Right lobe of liver (tissue), 4 donors: ENCODE results near the gene TENM3.

ENCODE experiments used
- POLR2A ChIP-seq: fragments of 450-650 bp; IDR thresholded peaks from one replicate; pipeline ENCODE4 v1.6.1; 2017; ENCODE audit warnings: antibody characterized with exemption, mild to moderate bottlenecking
- TF ChIP-seq, protein P1 (sequence below), 4 donors: fragments of 200-600 bp in 3 of 4; fragments of 450-650 bp in 1 of 4; IDR thresholded peaks; one replicate each; pipeline versions ENCODE4 v1.5.1 to v1.8.0; 2016 to 2022; ENCODE audit warnings: antibody characterized with exemption in 4 of 4, mild to moderate bottlenecking in 2 of 4
- donor health status: DM: no; HTN: no; CAD: no.
- donor health status: DM: no; HTN: no; CAD: no.
- donor health status: DM: no; HTN: yes; CAD: no.

DNA sequence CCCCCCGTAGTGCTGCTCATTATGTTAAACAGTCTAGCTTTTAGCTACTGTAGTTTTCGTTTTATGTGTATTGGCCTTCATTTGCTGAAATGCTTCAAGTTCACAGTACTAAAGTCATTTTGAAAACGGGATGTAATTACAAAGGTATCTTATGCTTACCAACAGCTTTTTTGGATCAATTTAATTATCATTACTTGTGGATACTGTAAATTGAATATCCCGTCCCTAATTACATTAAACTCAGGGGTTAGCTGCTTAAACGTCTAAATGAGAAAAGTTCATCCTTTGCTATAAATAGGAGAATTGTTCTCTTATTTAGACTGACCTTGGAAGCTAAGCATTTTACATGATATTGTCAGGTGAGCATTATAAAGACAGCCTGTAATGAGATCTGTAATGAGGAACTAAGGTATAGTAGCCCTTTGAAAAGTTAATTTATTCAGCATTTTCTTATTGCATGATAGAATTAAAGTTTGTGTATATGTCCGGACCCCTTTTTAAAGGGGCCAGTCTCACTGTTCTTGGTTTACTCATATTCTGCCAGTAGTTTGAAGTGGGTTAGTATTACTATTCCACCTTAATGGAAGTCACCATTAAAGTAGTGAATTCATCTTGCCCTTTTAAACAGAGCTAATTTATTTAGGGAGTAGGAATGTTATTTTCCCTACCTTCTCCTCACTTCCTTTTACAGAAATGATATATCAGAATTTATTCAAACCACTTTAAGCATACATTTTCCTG, 252.6 kb downstream of the TENM3 start:
- TF ChIP-seq, protein P1, sequence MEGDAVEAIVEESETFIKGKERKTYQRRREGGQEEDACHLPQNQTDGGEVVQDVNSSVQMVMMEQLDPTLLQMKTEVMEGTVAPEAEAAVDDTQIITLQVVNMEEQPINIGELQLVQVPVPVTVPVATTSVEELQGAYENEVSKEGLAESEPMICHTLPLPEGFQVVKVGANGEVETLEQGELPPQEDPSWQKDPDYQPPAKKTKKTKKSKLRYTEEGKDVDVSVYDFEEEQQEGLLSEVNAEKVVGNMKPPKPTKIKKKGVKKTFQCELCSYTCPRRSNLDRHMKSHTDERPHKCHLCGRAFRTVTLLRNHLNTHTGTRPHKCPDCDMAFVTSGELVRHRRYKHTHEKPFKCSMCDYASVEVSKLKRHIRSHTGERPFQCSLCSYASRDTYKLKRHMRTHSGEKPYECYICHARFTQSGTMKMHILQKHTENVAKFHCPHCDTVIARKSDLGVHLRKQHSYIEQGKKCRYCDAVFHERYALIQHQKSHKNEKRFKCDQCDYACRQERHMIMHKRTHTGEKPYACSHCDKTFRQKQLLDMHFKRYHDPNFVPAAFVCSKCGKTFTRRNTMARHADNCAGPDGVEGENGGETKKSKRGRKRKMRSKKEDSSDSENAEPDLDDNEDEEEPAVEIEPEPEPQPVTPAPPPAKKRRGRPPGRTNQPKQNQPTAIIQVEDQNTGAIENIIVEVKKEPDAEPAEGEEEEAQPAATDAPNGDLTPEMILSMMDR (IDR thresholded peaks at IDR 0.05): no peak
- no peak for TF ChIP-seq POLR2A
